KMS-11 (cell line): Measurements from ENCODE around the gene SLC4A9.
"Not testable (repeated sequence)": the region's sequence is repeated elsewhere in the genome, so short reads cannot be mapped to it uniquely, and the experiment has no call there.

Source experiments
- H2AFZ ChIP-seq: fragments of 200-600 bp; sonication (generic); 2 replicates; pipeline ENCODE4 v1.6.1; 2016; ENCODE audit warnings: antibody characterized with exemption, mixed run types, low read depth
- H3K27ac ChIP-seq: fragments of 200-600 bp; sonication (generic); 2 replicates; pipeline ENCODE4 v1.6.1; 2016; ENCODE audit warnings: mild to moderate bottlenecking, mixed run types
- H3K27me3 ChIP-seq: fragments of 200-600 bp; sonication (generic); 2 replicates; pipeline ENCODE4 v1.6.1; 2017; ENCODE audit warnings: mild to moderate bottlenecking, low read depth, mixed run types, moderate library complexity; ENCODE audit not compliant: insufficient read depth
- H3K36me3 ChIP-seq: fragments of 200-600 bp; sonication (generic); 2 replicates; pipeline ENCODE4 v1.6.1; 2017; ENCODE audit warnings: mild to moderate bottlenecking, mixed run types; ENCODE audit not compliant: insufficient read depth
- H3K4me1 ChIP-seq: fragments of 200-600 bp; sonication (generic); 2 replicates; pipeline ENCODE4 v1.6.1; 2016; ENCODE audit warnings: mild to moderate bottlenecking, low read depth, mixed run types; ENCODE audit not compliant: poor library complexity, severe bottlenecking
- H3K4me2 ChIP-seq: fragments of 200-600 bp; sonication (generic); 2 replicates; pipeline ENCODE4 v1.7.0; 2016; ENCODE audit warnings: mild to moderate bottlenecking, mixed run types
- H3K4me3 ChIP-seq: fragments of 200-600 bp; sonication (generic); IDR thresholded peaks from 2 replicates; pipeline ENCODE4 v1.6.1; 2017; ENCODE audit warnings: low read depth, low read length, mixed read lengths; ENCODE audit not compliant: insufficient read depth
- H3K79me2 ChIP-seq: fragments of 200-600 bp; sonication (generic); 2 replicates; pipeline ENCODE4 v1.6.1; 2016; ENCODE audit warnings: low read depth, mixed run types; ENCODE audit not compliant: insufficient read depth
- H3K9ac ChIP-seq: fragments of 200-600 bp; sonication (generic); 2 replicates; pipeline ENCODE4 v1.6.1; 2016; ENCODE audit warnings: mild to moderate bottlenecking, mixed run types
- H4K20me1 ChIP-seq: fragments of 200-600 bp; sonication (generic); 2 replicates; pipeline ENCODE4 v1.6.1; 2016; ENCODE audit warnings: mild to moderate bottlenecking, mixed run types; ENCODE audit not compliant: insufficient read depth
- TF ChIP-seq, protein P1 (sequence below): fragments of 200-600 bp; sonication (generic); conservative IDR thresholded peaks from 2 replicates; pipeline ENCODE4 v1.6.1; 2017; ENCODE audit warnings: low read depth, mild to moderate bottlenecking, antibody characterized with exemption, low read length, moderate library complexity, mixed read lengths

The SLC4A9 gene

DNA sequence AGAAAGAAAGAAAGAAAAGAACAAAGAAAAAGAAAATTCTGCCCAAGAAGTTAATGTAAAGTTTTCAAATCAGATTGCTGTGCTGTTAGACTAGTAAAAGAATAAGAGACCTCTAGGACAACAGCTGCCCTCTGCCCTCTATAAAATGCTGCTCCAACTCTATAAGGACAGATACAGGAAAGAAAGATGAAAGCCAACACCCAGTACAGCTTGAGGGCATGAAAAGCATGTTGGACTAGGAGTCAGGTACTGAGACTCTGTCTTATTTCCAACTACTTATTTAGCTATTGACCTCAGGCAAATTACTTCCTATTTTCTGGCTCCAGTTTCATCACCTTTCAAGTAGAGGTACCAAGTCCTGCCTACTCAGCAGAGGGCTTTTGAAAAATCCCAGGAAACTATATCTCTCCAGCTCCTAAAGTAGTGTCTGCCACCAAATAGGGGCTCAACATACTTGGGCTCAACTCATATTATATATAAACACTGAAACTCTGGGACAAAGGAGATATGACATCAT is 19.3 kb upstream of the SLC4A9 start:
- H2AFZ ChIP-seq: no peak overlapping the region
- H3K4me1 ChIP-seq: no peaks in the 10 kb centered on the region
- H3K4me2 ChIP-seq: no peak overlapping the region
- H3K4me3 ChIP-seq: no peak overlapping the region
- no peaks in the 10 kb centered on the region for H4K20me1 ChIP-seq
- no peaks in the 10 kb centered on the region for H3K79me2 ChIP-seq
- no peak overlapping the region for H3K27ac ChIP-seq
- H3K9ac ChIP-seq: no peak overlapping the region
- no peaks in the 10 kb centered on the region for H3K36me3 ChIP-seq
- H3K27me3 ChIP-seq: peaks cover 3% of the 10 kb centered on the region; the same call in 1 of the 2 replicates
- TF ChIP-seq, protein P1, sequence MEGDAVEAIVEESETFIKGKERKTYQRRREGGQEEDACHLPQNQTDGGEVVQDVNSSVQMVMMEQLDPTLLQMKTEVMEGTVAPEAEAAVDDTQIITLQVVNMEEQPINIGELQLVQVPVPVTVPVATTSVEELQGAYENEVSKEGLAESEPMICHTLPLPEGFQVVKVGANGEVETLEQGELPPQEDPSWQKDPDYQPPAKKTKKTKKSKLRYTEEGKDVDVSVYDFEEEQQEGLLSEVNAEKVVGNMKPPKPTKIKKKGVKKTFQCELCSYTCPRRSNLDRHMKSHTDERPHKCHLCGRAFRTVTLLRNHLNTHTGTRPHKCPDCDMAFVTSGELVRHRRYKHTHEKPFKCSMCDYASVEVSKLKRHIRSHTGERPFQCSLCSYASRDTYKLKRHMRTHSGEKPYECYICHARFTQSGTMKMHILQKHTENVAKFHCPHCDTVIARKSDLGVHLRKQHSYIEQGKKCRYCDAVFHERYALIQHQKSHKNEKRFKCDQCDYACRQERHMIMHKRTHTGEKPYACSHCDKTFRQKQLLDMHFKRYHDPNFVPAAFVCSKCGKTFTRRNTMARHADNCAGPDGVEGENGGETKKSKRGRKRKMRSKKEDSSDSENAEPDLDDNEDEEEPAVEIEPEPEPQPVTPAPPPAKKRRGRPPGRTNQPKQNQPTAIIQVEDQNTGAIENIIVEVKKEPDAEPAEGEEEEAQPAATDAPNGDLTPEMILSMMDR: no peak

DNA sequence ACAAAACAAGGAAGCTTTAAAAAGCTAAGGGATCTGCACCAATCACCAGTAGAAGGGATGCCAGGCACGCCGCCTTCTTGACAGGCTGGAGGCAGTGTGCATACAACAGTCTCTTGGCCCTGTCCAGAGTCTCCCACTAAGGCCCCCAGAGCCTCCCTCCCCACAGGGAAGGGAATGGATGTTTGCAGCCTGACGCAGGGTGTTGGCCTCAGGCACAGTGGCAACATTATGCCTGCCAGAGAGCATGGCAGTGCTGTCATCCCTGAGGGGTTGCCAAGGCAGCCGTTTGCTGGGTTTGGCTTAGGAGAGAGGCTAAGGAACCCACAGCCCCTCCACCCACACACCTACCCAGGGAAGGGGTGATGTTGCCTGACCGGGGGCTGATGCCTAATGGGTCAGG is 18.4 kb upstream of the SLC4A9 start:
- H4K20me1 ChIP-seq: no peaks in the 10 kb centered on the region
- H3K79me2 ChIP-seq: no peaks in the 10 kb centered on the region
- TF ChIP-seq, protein P1: no peak
- H3K36me3 ChIP-seq: no peaks in the 10 kb centered on the region
- no peak overlapping the region for H3K9ac ChIP-seq
- H3K4me1 ChIP-seq: peaks cover under 1% of the 10 kb centered on the region
- no peak overlapping the region for H2AFZ ChIP-seq
- no peak overlapping the region for H3K27ac ChIP-seq
- H3K4me2 ChIP-seq: no peak overlapping the region
- no peak overlapping the region for H3K4me3 ChIP-seq
- H3K27me3 ChIP-seq: peaks cover 5% of the 10 kb centered on the region; the same call in 1 of the 2 replicates

DNA sequence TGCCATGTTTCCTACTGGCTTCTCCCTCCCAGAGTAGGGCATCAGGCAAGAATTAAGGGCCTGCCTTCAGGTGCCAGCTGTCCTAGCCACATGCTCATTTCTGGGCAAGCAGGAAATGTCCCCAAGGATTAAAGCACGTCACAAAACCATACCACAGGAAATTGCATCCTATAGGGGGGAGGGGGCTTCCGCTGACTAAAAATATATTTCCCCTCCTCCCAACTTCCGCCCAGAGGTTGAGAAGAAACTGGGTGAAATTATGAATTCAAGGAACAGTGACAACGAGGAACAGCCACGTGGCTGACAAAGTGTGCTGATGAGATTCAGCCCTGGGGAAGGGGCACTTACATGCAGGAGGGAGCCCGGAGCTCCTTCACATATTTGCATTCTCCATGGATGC is 17.7 kb upstream of the SLC4A9 start:
- Histone ChIP-seq H3K4me1 (peaks cover 7% of the 10 kb centered on the region), H4K20me1 (no peaks in the 10 kb centered on the region), H2AFZ (no peak overlapping the region), H3K27me3 (peaks cover 9% of the 10 kb centered on the region; the same call in 1 of the 2 replicates), H3K27ac (no peak overlapping the region), H3K4me3 (no peak overlapping the region), H3K4me2 (no peak overlapping the region), H3K36me3 (no peaks in the 10 kb centered on the region), H3K9ac (no peak overlapping the region), H3K79me2 (no peaks in the 10 kb centered on the region)
- TF ChIP-seq, protein P1: no peak

- no peak overlapping the region for H3K4me2 ChIP-seq
- no peaks in the 10 kb centered on the region for H4K20me1 ChIP-seq
- H2AFZ ChIP-seq: no peak overlapping the region
- no peak overlapping the region for H3K4me3 ChIP-seq
- no peaks in the 10 kb centered on the region for H3K36me3 ChIP-seq
- no peaks in the 10 kb centered on the region for H3K79me2 ChIP-seq
- TF ChIP-seq, protein P1: no peak
- peaks cover 9% of the 10 kb centered on the region; the same call in 1 of the 2 replicates for H3K27me3 ChIP-seq
- H3K4me1 ChIP-seq: peaks cover 9% of the 10 kb centered on the region
- no peak overlapping the region for H3K9ac ChIP-seq
- H3K27ac ChIP-seq: no peak overlapping the region
Observed at GRCh38 chr5:140342896-140343295, 17.1 kb upstream of the SLC4A9 start.

DNA sequence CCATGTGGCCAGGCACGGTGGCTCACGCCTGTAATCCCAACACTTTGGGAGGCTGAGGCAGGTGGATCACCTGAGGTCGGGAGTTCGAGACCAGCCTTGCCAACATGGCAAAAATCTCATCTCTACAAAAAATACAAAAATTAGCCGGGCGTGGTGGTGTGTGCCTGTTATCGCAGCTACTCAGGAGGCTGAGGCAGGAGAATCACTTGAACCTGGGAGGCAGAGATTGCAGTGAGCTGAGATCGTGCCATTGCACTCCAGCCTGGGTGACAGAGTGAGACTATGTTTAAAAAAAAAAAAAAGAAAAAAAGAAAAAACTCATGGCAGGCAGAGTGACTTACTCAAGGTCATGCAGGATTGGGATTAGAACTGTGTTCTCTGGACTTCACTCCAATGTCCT is 16.1 kb upstream of the SLC4A9 start:
- H3K79me2 ChIP-seq, H3K27me3 ChIP-seq, H2AFZ ChIP-seq, H3K36me3 ChIP-seq, H3K4me1 ChIP-seq, H3K4me2 ChIP-seq, H3K9ac ChIP-seq, H4K20me1 ChIP-seq, H3K27ac ChIP-seq, H3K4me3 ChIP-seq: not testable (repeated sequence)
